BLaER1 treated with 17β-estradiol and CSF1 and Interleukin-3, amounts not matched to agents 10 nM and 100 nM (cell line): ENCODE results near the gene MRPS2.
"Not testable (repeated sequence)": the region's sequence is repeated elsewhere in the genome, so short reads cannot be mapped to it uniquely, and the experiment has no call there.

Experiments used
- H3K27ac ChIP-seq, 11 experiments: shearing (Covaris generic); formaldehyde crosslinking; 2 replicates each; pipeline ENCODE4 v1.8.1; 2022
- H3K27me3 ChIP-seq, 11 experiments: shearing (Covaris generic); formaldehyde crosslinking; 2 replicates each; pipeline ENCODE4 v1.8.1; 2022
- H3K36me3 ChIP-seq, 11 experiments: shearing (Covaris generic); formaldehyde crosslinking; 2 replicates each; pipeline ENCODE4 v1.8.1; 2022
- H3K4me1 ChIP-seq, 10 experiments: shearing (Covaris generic); formaldehyde crosslinking; 2 replicates each; pipeline ENCODE4 v1.8.1; 2022
- H3K4me2 ChIP-seq, 11 experiments: shearing (Covaris generic); formaldehyde crosslinking; 2 replicates each; pipeline ENCODE4 v1.8.1; 2022
- H3K4me3 ChIP-seq, 10 experiments: shearing (Covaris generic); formaldehyde crosslinking; 2 replicates each; pipeline ENCODE4 v1.8.1; 2022
- H3K9ac ChIP-seq, 11 experiments: shearing (Covaris generic); formaldehyde crosslinking; 2 replicates each; pipeline ENCODE4 v1.8.1; 2022
- H3K9me3 ChIP-seq, 11 experiments: shearing (Covaris generic); formaldehyde crosslinking; replicated peaks in 1 of 11; 2 replicates each; pipeline ENCODE4 v1.8.1; 2022
- H4K20me1 ChIP-seq, 11 experiments: shearing (Covaris generic); formaldehyde crosslinking; 2 replicates each; pipeline ENCODE4 v1.8.1; 2022
- Cebpa-rat ChIP-seq, 11 experiments: shearing (Covaris generic); IDR thresholded peaks; 2 replicates each; pipeline ENCODE4 v1.8.1; 2022

MRPS2 gene

GRCh38 chr9:135544981-135545635 lies 44.6 kb downstream of the MRPS2 start:
- no peaks in the 10 kb centered on the region for H3K27me3 ChIP-seq
- peaks cover 0 to 11% (median 7%) of the 10 kb centered on the region in 10 experiments; a peak in 11 of 20 replicates for H3K4me1 ChIP-seq
- H3K4me2 ChIP-seq = no peak overlapping the region
- H3K9me3 ChIP-seq = no peaks in the 10 kb centered on the region
- no peak for TF ChIP-seq Cebpa-rat (IDR thresholded peaks at IDR 0.05)
- H4K20me1 ChIP-seq = peaks cover 0 to 2% (median 0%) of the 10 kb centered on the region in 11 experiments; a peak in 1 of 22 replicates
- no peaks in the 10 kb centered on the region for H3K36me3 ChIP-seq
- no peak overlapping the region for H3K9ac ChIP-seq
- H3K4me3 ChIP-seq = no peak overlapping the region
- H3K27ac ChIP-seq = no peak overlapping the region

- not testable (repeated sequence) for H3K4me2 ChIP-seq, H3K27me3 ChIP-seq, H3K9me3 ChIP-seq, H3K36me3 ChIP-seq, H3K4me3 ChIP-seq, H3K27ac ChIP-seq, H3K9ac ChIP-seq, H4K20me1 ChIP-seq
- H3K4me1 ChIP-seq = peaks cover 3 to 11% (median 7%) of the 10 kb centered on the region in 10 experiments; a peak in 19 of 20 replicates
These were observed 45.2 kb downstream of the MRPS2 start, which contains the start of gene OBP2A for GRCh38 chr9:135545646-135546176. Gene OBP2A (plus strand): TSS chr9:135546126. CDS start chr9:135546181, 55 bp downstream.

- H3K4me2 ChIP-seq, H3K27me3 ChIP-seq, H3K9ac ChIP-seq, H3K9me3 ChIP-seq, H3K4me3 ChIP-seq, H3K27ac ChIP-seq, H3K36me3 ChIP-seq: not testable (repeated sequence)
- peaks cover 10 to 22% (median 20%) of the 10 kb centered on the region in 10 experiments; a peak in 19 of 20 replicates for H3K4me1 ChIP-seq
- H4K20me1 ChIP-seq = peaks cover 0 to 10% (median 0%) of the 10 kb centered on the region in 11 experiments; a peak in 6 of 22 replicates
These were observed 46.5 kb downstream of the MRPS2 start for GRCh38 chr9:135546792-135547617.

DNA sequence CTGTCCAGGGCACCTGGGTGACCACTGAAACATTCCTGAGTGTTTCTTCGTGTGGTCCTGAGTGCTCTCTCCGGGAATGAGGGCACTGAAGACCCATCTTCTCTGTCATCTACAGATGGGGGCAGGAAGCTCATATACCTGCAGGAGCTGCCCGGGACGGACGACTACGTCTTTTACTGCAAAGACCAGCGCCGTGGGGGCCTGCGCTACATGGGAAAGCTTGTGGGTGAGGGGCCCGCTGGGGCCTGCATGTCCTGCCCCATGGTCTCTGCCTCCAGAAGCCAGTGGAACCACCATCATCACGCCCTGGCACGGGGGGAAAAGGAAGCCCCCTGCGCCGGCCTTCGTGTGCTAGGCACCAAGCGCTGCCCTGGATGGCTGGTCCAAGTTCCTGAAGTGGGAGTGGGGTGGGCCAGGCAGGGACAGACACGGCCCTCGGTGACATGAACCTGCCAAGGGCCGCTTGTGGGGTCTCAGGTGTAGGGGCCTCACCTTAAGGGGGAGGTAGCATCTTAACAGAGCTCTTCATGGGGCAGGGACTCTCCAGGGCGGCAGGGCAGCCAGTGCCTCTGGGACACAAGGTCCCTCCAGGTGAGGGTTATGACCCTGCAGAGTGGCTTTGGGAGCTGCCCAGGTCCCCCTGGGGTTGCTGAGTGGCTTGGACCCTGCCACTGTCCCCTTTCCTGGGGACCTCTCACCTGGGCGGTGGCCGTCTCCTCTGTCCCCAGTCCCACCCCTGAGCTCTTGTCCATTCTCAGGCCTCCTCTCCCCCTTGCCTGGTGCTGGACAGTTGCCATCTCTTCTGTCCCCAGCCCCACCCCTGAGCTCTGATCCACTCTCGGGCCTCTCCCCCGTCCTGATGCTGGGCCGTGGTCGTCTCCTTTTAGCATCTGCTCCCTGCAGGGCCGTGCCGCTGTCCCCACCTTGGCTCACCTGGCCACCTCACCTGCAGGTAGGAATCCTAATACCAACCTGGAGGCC lies 47.6 kb downstream of the MRPS2 start:
- peaks cover 0 to 7% (median 0%) of the 10 kb centered on the region in 11 experiments; a peak in 1 of 22 replicates for H3K27me3 ChIP-seq
- H3K4me2 ChIP-seq = no peak overlapping the region
- peaks cover 10 to 28% (median 26%) of the 10 kb centered on the region in 10 experiments; a peak in 19 of 20 replicates for H3K4me1 ChIP-seq
- no peaks in the 10 kb centered on the region for H3K9me3 ChIP-seq
- peaks cover 0 to 10% (median 0%) of the 10 kb centered on the region in 11 experiments; a peak in 6 of 22 replicates for H4K20me1 ChIP-seq
- H3K27ac ChIP-seq = no peak overlapping the region
- H3K4me3 ChIP-seq = no peak overlapping the region
- TF ChIP-seq Cebpa-rat (IDR thresholded peaks at IDR 0.05) = no peak
- no peaks in the 10 kb centered on the region for H3K36me3 ChIP-seq
- no peak overlapping the region for H3K9ac ChIP-seq

DNA sequence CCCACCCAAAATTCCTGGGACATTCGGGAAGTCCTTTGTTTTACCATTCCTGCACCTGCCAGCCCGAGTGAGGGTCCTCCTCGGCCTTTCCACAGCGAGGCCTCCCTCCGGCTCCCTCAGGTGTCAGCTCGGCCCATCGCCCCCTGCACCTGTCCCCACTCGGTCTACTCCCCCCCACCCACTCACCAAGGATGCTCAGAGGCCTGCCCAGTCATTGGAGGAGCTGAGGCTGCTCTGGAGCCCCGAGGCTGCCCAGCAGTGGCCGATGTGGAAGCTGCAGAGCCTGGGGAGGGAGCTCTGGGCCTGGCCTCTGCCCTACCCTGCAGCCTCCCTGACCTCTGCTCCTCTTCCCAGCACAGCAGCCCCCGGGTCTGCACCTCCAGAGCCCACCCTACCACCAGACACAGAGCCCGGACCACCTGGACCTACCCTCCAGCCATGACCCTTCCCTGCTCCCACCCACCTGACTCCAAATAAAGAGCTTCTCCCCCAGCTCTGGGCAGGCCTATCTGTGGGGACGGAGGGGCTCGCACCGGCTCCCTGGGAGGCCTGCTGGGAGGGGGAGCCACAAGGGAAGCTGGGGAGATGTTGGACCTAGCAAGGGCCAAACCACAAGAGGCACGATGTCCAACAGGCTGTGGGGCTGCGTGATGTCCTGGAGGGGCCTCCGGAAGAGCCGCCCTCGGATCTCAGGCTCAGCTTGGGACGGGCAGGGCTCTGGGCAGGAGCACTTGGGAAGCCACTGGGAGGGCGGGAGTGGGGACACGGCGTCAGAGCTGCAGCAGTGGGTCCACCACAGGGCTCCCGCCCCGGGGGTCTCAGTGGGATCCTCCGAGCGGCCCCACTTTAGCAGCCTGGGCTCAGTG lies 49.2 kb downstream of the MRPS2 start:
- H3K4me3 ChIP-seq, H3K27me3 ChIP-seq, H3K9me3 ChIP-seq, H3K36me3 ChIP-seq, H3K27ac ChIP-seq, H3K9ac ChIP-seq: not testable (repeated sequence)
- H4K20me1 ChIP-seq = peaks cover 0 to 10% (median 0%) of the 10 kb centered on the region in 11 experiments; a peak in 6 of 22 replicates
- H3K4me2 ChIP-seq = peak overlapping the region in 7 of 11 experiments; percentile 69 to 82 (median 76); a peak in 8 of 22 replicates
- H3K4me1 ChIP-seq = peaks cover 10 to 28% (median 26%) of the 10 kb centered on the region in 10 experiments; a peak in 19 of 20 replicates

- no peaks in the 10 kb centered on the region for H3K9me3 ChIP-seq
- peaks cover 0 to 7% (median 0%) of the 10 kb centered on the region in 11 experiments; a peak in 1 of 22 replicates for H3K27me3 ChIP-seq
- peak overlapping the region; percentile 23 to 82 (median 72); a peak in 19 of 22 replicates for H3K4me2 ChIP-seq
These were observed 49.9 kb downstream of the MRPS2 start for GRCh38 chr9:135550344-135550918.

GRCh38 chr9:135551031-135551430 lies 50.5 kb downstream of the MRPS2 start:
- peak overlapping the region in 4 of 11 experiments; percentile 13 to 59 (median 48); a peak in 5 of 22 replicates for H3K27ac ChIP-seq
- peak overlapping the region; percentile 23 to 82 (median 72) for H3K4me2 ChIP-seq
- peak overlapping the region in 5 of 11 experiments; percentile 13 to 62 (median 46); a peak in 5 of 22 replicates for H3K9ac ChIP-seq
- H3K27me3 ChIP-seq = peaks cover 0 to 7% (median 0%) of the 10 kb centered on the region in 11 experiments; a peak in 1 of 22 replicates
- H3K9me3 ChIP-seq = no peaks in the 10 kb centered on the region
- no peak overlapping the region for H3K4me3 ChIP-seq
- no peak for TF ChIP-seq Cebpa-rat (IDR thresholded peaks at IDR 0.05)
- H4K20me1 ChIP-seq = peaks cover 0 to 10% (median 0%) of the 10 kb centered on the region in 11 experiments; a peak in 6 of 22 replicates
- no peaks in the 10 kb centered on the region for H3K36me3 ChIP-seq
- H3K4me1 ChIP-seq = peaks cover 10 to 28% (median 26%) of the 10 kb centered on the region in 10 experiments; a peak in 19 of 20 replicates

More at GRCh38 chr9:135550344-135550918, 49.9 kb downstream of the MRPS2 start:
- no peaks in the 10 kb centered on the region for H3K36me3 ChIP-seq
- peak overlapping the region in 1 of 11 experiments; percentile 17; a peak in 2 of 22 replicates for H3K27ac ChIP-seq
- no peak overlapping the region for H3K4me3 ChIP-seq
- no peak overlapping the region for H3K9ac ChIP-seq
- no peak for TF ChIP-seq Cebpa-rat (IDR thresholded peaks at IDR 0.05)
- H4K20me1 ChIP-seq = peaks cover 0 to 10% (median 0%) of the 10 kb centered on the region in 11 experiments; a peak in 6 of 22 replicates
- H3K4me1 ChIP-seq = peaks cover 10 to 28% (median 26%) of the 10 kb centered on the region in 10 experiments; a peak in 19 of 20 replicates
